NCI-H1694 treated with DMSO at 0.1 percent for 48 hours (cell line): ENCODE results near the gene MNT.
A peak's percentile ranks its signal among the peaks of the same experiment; 100 is the strongest.

Experiments
- DNase-seq: peaks from one replicate; lab custom pipeline; 2025; lab: John Stamatoyannopoulos, UW

MNT gene

GRCh38 chr17:2415081-2415480 lies 14.2 kb upstream of the MNT start:
- no peak for DNase-seq

- no peak for DNase-seq
Observed at GRCh38 chr17:2414446-2415064, 13.7 kb upstream of the MNT start.

GRCh38 chr17:2412561-2413021 lies 11.7 kb upstream of the MNT start:
- peak; percentile 81 for DNase-seq

GRCh38 chr17:2410951-2411350 lies 10.1 kb upstream of the MNT start:
- no peak for DNase-seq

GRCh38 chr17:2406903-2407790 lies 6.3 kb upstream of the MNT start:
- DNase-seq, result no peak

- DNase-seq, result no peak
Observed at GRCh38 chr17:2406271-2406902, 5.5 kb upstream of the MNT start.

- no peak for DNase-seq
Observed at GRCh38 chr17:2405247-2405926, 4.5 kb upstream of the MNT start.

GRCh38 chr17:2403044-2403443 lies 2.2 kb upstream of the MNT start:
- DNase-seq, result no peak

- DNase-seq, result no peak
Observed at GRCh38 chr17:2402544-2402943, 1.7 kb upstream of the MNT start.

GRCh38 chr17:2401426-2402221 lies 764 bp upstream of the MNT start:
- peak; percentile 98 for DNase-seq

GRCh38 chr17:2400474-2400866 lies 390 bp downstream of the MNT start:
- no peak for DNase-seq

- peak; percentile 87 for DNase-seq
Observed at GRCh38 chr17:2399572-2400473, 1.0 kb downstream of the MNT start.

- DNase-seq, result no peak
Observed at GRCh38 chr17:2398655-2399571, 1.9 kb downstream of the MNT start.

GRCh38 chr17:2398182-2398581 lies 2.7 kb downstream of the MNT start:
- DNase-seq, result no peak

- DNase-seq, result no peak
Observed at GRCh38 chr17:2397247-2398171, 3.4 kb downstream of the MNT start.

GRCh38 chr17:2396568-2397246 lies 4.2 kb downstream of the MNT start:
- no peak for DNase-seq

- DNase-seq, result no peak
Observed at GRCh38 chr17:2396192-2396567, 4.7 kb downstream of the MNT start.
